ENCODE results near the gene KRT37.

The KRT37 gene

GRCh38 chr17:41424111-41424635, at the start of gene KRT37:
TSS of gene KRT37 (minus strand) at chr17:41424585. CDS start at chr17:41424523, 62 bp downstream.
- Histone ChIP-seq H3K9me3 (ENCODE audit: control insufficient read depth, insufficient read depth, low read length) (no peaks in the 10 kb centered on the region), H3K27me3 (ENCODE audit: control insufficient read depth, insufficient read depth, low read length) (no peaks in the 10 kb centered on the region), H3K9ac (ENCODE audit: low read depth, low read length) (no peak within 1 kb of the TSS), H3K36me3 (ENCODE audit: control insufficient read depth, insufficient read depth, low read length) (no peaks in the 10 kb centered on the region), H3K4me3 (ENCODE audit: low read depth, low read length) (no peak within 1 kb of the TSS), H3K4me1 (ENCODE audit: control insufficient read depth, insufficient read depth, low read length) (no peaks in the 10 kb centered on the region)

GRCh38 chr17:41468346-41468745, 44.0 kb upstream of the KRT37 start:
- Histone ChIP-seq H3K9me3 (ENCODE audit: control insufficient read depth, insufficient read depth, low read length) (no peaks in the 10 kb centered on the region), H3K36me3 (ENCODE audit: control insufficient read depth, insufficient read depth, low read length) (no peaks in the 10 kb centered on the region), H3K9ac (ENCODE audit: low read depth, low read length) (no peak overlapping the region), H3K27me3 (ENCODE audit: control insufficient read depth, insufficient read depth, low read length) (no peaks in the 10 kb centered on the region), H3K4me3 (ENCODE audit: low read depth, low read length) (no peak overlapping the region), H3K4me1 (ENCODE audit: control insufficient read depth, insufficient read depth, low read length) (no peaks in the 10 kb centered on the region)

GRCh38 chr17:41467561-41467960, 43.2 kb upstream of the KRT37 start:
- no peaks in the 10 kb centered on the region for H3K4me1 ChIP-seq (ENCODE audit: control insufficient read depth, insufficient read depth, low read length)
- no peaks in the 10 kb centered on the region for H3K27me3 ChIP-seq (ENCODE audit: control insufficient read depth, insufficient read depth, low read length)
- H3K9me3 ChIP-seq (ENCODE audit: control insufficient read depth, insufficient read depth, low read length) = no peaks in the 10 kb centered on the region

GRCh38 chr17:41466988-41467387, 42.6 kb upstream of the KRT37 start, which contains the start of gene KRT32:
TSS of gene KRT32 (minus strand) at chr17:41467386. CDS start at chr17:41467325, 61 bp downstream.
- H3K9me3 ChIP-seq (ENCODE audit: control insufficient read depth, insufficient read depth, low read length) = no peaks in the 10 kb centered on the region
- no peaks in the 10 kb centered on the region for H3K36me3 ChIP-seq (ENCODE audit: control insufficient read depth, insufficient read depth, low read length)
- no peaks in the 10 kb centered on the region for H3K4me1 ChIP-seq (ENCODE audit: control insufficient read depth, insufficient read depth, low read length)
- no peak within 1 kb of the TSS for H3K9ac ChIP-seq (ENCODE audit: low read depth, low read length)
- no peak within 1 kb of the TSS for H3K4me3 ChIP-seq (ENCODE audit: low read depth, low read length)
- H3K27me3 ChIP-seq (ENCODE audit: control insufficient read depth, insufficient read depth, low read length) = no peaks in the 10 kb centered on the region

More at GRCh38 chr17:41467561-41467960, 43.2 kb upstream of the KRT37 start:
- no peak overlapping the region for H3K9ac ChIP-seq (ENCODE audit: low read depth, low read length)
- no peaks in the 10 kb centered on the region for H3K36me3 ChIP-seq (ENCODE audit: control insufficient read depth, insufficient read depth, low read length)
- H3K4me3 ChIP-seq (ENCODE audit: low read depth, low read length) = no peak overlapping the region

GRCh38 chr17:41464682-41465081, 40.3 kb upstream of the KRT37 start:
- Histone ChIP-seq H3K4me3 (ENCODE audit: low read depth, low read length) (no peak overlapping the region), H3K4me1 (ENCODE audit: control insufficient read depth, insufficient read depth, low read length) (no peaks in the 10 kb centered on the region), H3K27me3 (ENCODE audit: control insufficient read depth, insufficient read depth, low read length) (no peaks in the 10 kb centered on the region), H3K36me3 (ENCODE audit: control insufficient read depth, insufficient read depth, low read length) (no peaks in the 10 kb centered on the region), H3K9me3 (ENCODE audit: control insufficient read depth, insufficient read depth, low read length) (no peaks in the 10 kb centered on the region), H3K9ac (ENCODE audit: low read depth, low read length) (no peak overlapping the region)

- no peak overlapping the region for H3K4me3 ChIP-seq (ENCODE audit: low read depth, low read length)
- H3K9ac ChIP-seq (ENCODE audit: low read depth, low read length) = no peak overlapping the region
- no peaks in the 10 kb centered on the region for H3K36me3 ChIP-seq (ENCODE audit: control insufficient read depth, insufficient read depth, low read length)
- H3K27me3 ChIP-seq (ENCODE audit: control insufficient read depth, insufficient read depth, low read length) = no peaks in the 10 kb centered on the region
- H3K4me1 ChIP-seq (ENCODE audit: control insufficient read depth, insufficient read depth, low read length) = no peaks in the 10 kb centered on the region
- H3K9me3 ChIP-seq (ENCODE audit: control insufficient read depth, insufficient read depth, low read length) = no peaks in the 10 kb centered on the region
Observed at GRCh38 chr17:41464173-41464572, 39.8 kb upstream of the KRT37 start.

- Histone ChIP-seq H3K9me3 (ENCODE audit: control insufficient read depth, insufficient read depth, low read length) (no peaks in the 10 kb centered on the region), H3K4me1 (ENCODE audit: control insufficient read depth, insufficient read depth, low read length) (no peaks in the 10 kb centered on the region), H3K27me3 (ENCODE audit: control insufficient read depth, insufficient read depth, low read length) (no peaks in the 10 kb centered on the region), H3K9ac (ENCODE audit: low read depth, low read length) (no peak overlapping the region), H3K4me3 (ENCODE audit: low read depth, low read length) (no peak overlapping the region), H3K36me3 (ENCODE audit: control insufficient read depth, insufficient read depth, low read length) (no peaks in the 10 kb centered on the region)
Observed at GRCh38 chr17:41463746-41464145, 39.4 kb upstream of the KRT37 start.

- Histone ChIP-seq H3K4me1 (ENCODE audit: control insufficient read depth, insufficient read depth, low read length) (no peaks in the 10 kb centered on the region), H3K4me3 (ENCODE audit: low read depth, low read length) (no peak overlapping the region), H3K36me3 (ENCODE audit: control insufficient read depth, insufficient read depth, low read length) (no peaks in the 10 kb centered on the region), H3K27me3 (ENCODE audit: control insufficient read depth, insufficient read depth, low read length) (no peaks in the 10 kb centered on the region), H3K9me3 (ENCODE audit: control insufficient read depth, insufficient read depth, low read length) (no peaks in the 10 kb centered on the region), H3K9ac (ENCODE audit: low read depth, low read length) (no peak overlapping the region)
Observed at GRCh38 chr17:41462705-41463104, 38.3 kb upstream of the KRT37 start.

- no peaks in the 10 kb centered on the region for H3K36me3 ChIP-seq (ENCODE audit: control insufficient read depth, insufficient read depth, low read length)
- H3K4me1 ChIP-seq (ENCODE audit: control insufficient read depth, insufficient read depth, low read length) = no peaks in the 10 kb centered on the region
- no peaks in the 10 kb centered on the region for H3K27me3 ChIP-seq (ENCODE audit: control insufficient read depth, insufficient read depth, low read length)
- no peak overlapping the region for H3K9ac ChIP-seq (ENCODE audit: low read depth, low read length)
- H3K4me3 ChIP-seq (ENCODE audit: low read depth, low read length) = no peak overlapping the region
- no peaks in the 10 kb centered on the region for H3K9me3 ChIP-seq (ENCODE audit: control insufficient read depth, insufficient read depth, low read length)
Observed at GRCh38 chr17:41457676-41458075, 33.3 kb upstream of the KRT37 start.

GRCh38 chr17:41456204-41456603, 31.8 kb upstream of the KRT37 start:
- no peak overlapping the region for H3K9ac ChIP-seq (ENCODE audit: low read depth, low read length)
- H3K9me3 ChIP-seq (ENCODE audit: control insufficient read depth, insufficient read depth, low read length) = no peaks in the 10 kb centered on the region
- H3K36me3 ChIP-seq (ENCODE audit: control insufficient read depth, insufficient read depth, low read length) = no peaks in the 10 kb centered on the region
- H3K27me3 ChIP-seq (ENCODE audit: control insufficient read depth, insufficient read depth, low read length) = no peaks in the 10 kb centered on the region
- no peak overlapping the region for H3K4me3 ChIP-seq (ENCODE audit: low read depth, low read length)
- H3K4me1 ChIP-seq (ENCODE audit: control insufficient read depth, insufficient read depth, low read length) = no peaks in the 10 kb centered on the region

GRCh38 chr17:41455236-41455635, 30.9 kb upstream of the KRT37 start:
- no peaks in the 10 kb centered on the region for H3K36me3 ChIP-seq (ENCODE audit: control insufficient read depth, insufficient read depth, low read length)
- no peaks in the 10 kb centered on the region for H3K27me3 ChIP-seq (ENCODE audit: control insufficient read depth, insufficient read depth, low read length)
- H3K9ac ChIP-seq (ENCODE audit: low read depth, low read length) = no peak overlapping the region
- no peak overlapping the region for H3K4me3 ChIP-seq (ENCODE audit: low read depth, low read length)
- no peaks in the 10 kb centered on the region for H3K9me3 ChIP-seq (ENCODE audit: control insufficient read depth, insufficient read depth, low read length)
- no peaks in the 10 kb centered on the region for H3K4me1 ChIP-seq (ENCODE audit: control insufficient read depth, insufficient read depth, low read length)

- Histone ChIP-seq H3K4me1 (ENCODE audit: control insufficient read depth, insufficient read depth, low read length) (no peaks in the 10 kb centered on the region), H3K36me3 (ENCODE audit: control insufficient read depth, insufficient read depth, low read length) (no peaks in the 10 kb centered on the region), H3K9ac (ENCODE audit: low read depth, low read length) (no peak overlapping the region), H3K9me3 (ENCODE audit: control insufficient read depth, insufficient read depth, low read length) (no peaks in the 10 kb centered on the region), H3K4me3 (ENCODE audit: low read depth, low read length) (no peak overlapping the region), H3K27me3 (ENCODE audit: control insufficient read depth, insufficient read depth, low read length) (no peaks in the 10 kb centered on the region)
Observed at GRCh38 chr17:41453066-41453465, 28.7 kb upstream of the KRT37 start.
